NCI-H82 treated with DMSO at 0.1 percent for 48 hours (cell line): ENCODE data around the gene SIRT3.

Source experiments
- DNase-seq: peaks from one replicate; lab custom pipeline; 2025; ENCODE audit not compliant: unreplicated experiment; lab: John Stamatoyannopoulos, UW

Gene SIRT3

GRCh38 chr11:235997-236773, at the start of gene SIRT3:
TSS of gene SIRT3 (minus strand) at chr11:236342. CDS start at chr11:236328, 14 bp downstream.
- peak; percentile 42 for DNase-seq

GRCh38 chr11:285894-286220, 49.7 kb upstream of the SIRT3 start:
- DNase-seq: no peak

- DNase-seq: no peak
Measured at GRCh38 chr11:285021-285893, 49.1 kb upstream of the SIRT3 start.

- no peak for DNase-seq
Measured at GRCh38 chr11:284105-285020, 48.2 kb upstream of the SIRT3 start.

- DNase-seq: no peak
Measured at GRCh38 chr11:283405-284104, 47.4 kb upstream of the SIRT3 start.

GRCh38 chr11:282630-283360, 46.7 kb upstream of the SIRT3 start:
- no peak for DNase-seq

GRCh38 chr11:282171-282570, 46.0 kb upstream of the SIRT3 start:
- DNase-seq: no peak

GRCh38 chr11:281486-282161, 45.5 kb upstream of the SIRT3 start:
- no peak for DNase-seq

GRCh38 chr11:280706-281485, 44.8 kb upstream of the SIRT3 start:
- no peak for DNase-seq

- DNase-seq: no peak
Measured at GRCh38 chr11:279966-280705, 44.0 kb upstream of the SIRT3 start.

GRCh38 chr11:279040-279965, 43.2 kb upstream of the SIRT3 start:
- DNase-seq: no peak

GRCh38 chr11:278001-278951, 42.1 kb upstream of the SIRT3 start, which contains the start of gene NLRP6:
TSS of gene NLRP6 (plus strand) at chr11:278407. CDS start at chr11:278570, 163 bp downstream.
- no peak for DNase-seq

GRCh38 chr11:276219-276618, 40.1 kb upstream of the SIRT3 start:
- DNase-seq: no peak

- DNase-seq: no peak
Measured at GRCh38 chr11:272931-273198, 36.7 kb upstream of the SIRT3 start.

GRCh38 chr11:272195-272930, 36.2 kb upstream of the SIRT3 start:
- DNase-seq: no peak
